Keratinocyte (primary cell): Measurements from ENCODE around the gene CCL11. TPM values are rescaled to one million over a fixed set of nuclear protein-coding genes. Genes with fewer than 3 reads are reported as not detected.

Experiments used
- DNase-seq: peaks from one replicate; pipeline ENCODE4 v3.0.0-alpha.2; 2011; ENCODE audit warnings: low read depth, missing footprints, low spot score
- FAIRE-seq: peaks from 2 replicates; lab custom pipeline; 2011; peaks lifted over from hg19 to GRCh38; lab: Jason Lieb, UNC
- H2AFZ ChIP-seq: 2 replicates; pipeline ENCODE4 v1.6.0; 2012; ENCODE audit warnings: low read length, control low read depth, inconsistent platforms; ENCODE audit not compliant: control insufficient read depth
- H3K27ac ChIP-seq: 2 replicates; pipeline ENCODE4 v1.5.1; 2011; ENCODE audit warnings: low read length; ENCODE audit not compliant: control insufficient read depth, insufficient read depth
- H3K27me3 ChIP-seq: 3 replicates; pipeline ENCODE4 v1.6.0; 2011; ENCODE audit warnings: low read length; ENCODE audit not compliant: control insufficient read depth, insufficient read depth; ENCODE audit errors: extremely low read depth
- H3K36me3 ChIP-seq, 2 experiments: 2 replicates in 1 of 2; 3 replicates in 1 of 2; pipeline ENCODE4 v1.5.1; 2011; ENCODE audit warnings: low read length in 2 of 2, mild to moderate bottlenecking in 1 of 2; ENCODE audit not compliant: control insufficient read depth in 2 of 2, insufficient read depth in 2 of 2; ENCODE audit errors: extremely low read depth in 1 of 2
- H3K4me1 ChIP-seq: 3 replicates; pipeline ENCODE4 v1.5.1; 2011; ENCODE audit warnings: low read length; ENCODE audit not compliant: control insufficient read depth, insufficient read depth; ENCODE audit errors: extremely low read depth
- H3K4me2 ChIP-seq: 3 replicates; pipeline ENCODE4 v1.6.0; 2011; ENCODE audit warnings: low read depth, low read length; ENCODE audit not compliant: control insufficient read depth, insufficient read depth; ENCODE audit errors: extremely low read depth
- H3K4me3 ChIP-seq, 3 experiments: fragments of 200-600 bp in 1 of 3; sonication (generic) in 1 of 3; 2 replicates in 2 of 3; 3 replicates in 1 of 3; pipeline ENCODE4 v1.5.1; 2011 to 2016; ENCODE audit warnings: low read length in 3 of 3, mild to moderate bottlenecking in 3 of 3, control low read depth in 2 of 3, inconsistent platforms in 1 of 3, low read depth in 1 of 3, mixed read lengths in 1 of 3, mixed run types in 1 of 3, moderate library complexity in 1 of 3; ENCODE audit not compliant: control insufficient read depth in 2 of 3, insufficient read depth in 2 of 3; ENCODE audit errors: extremely low read depth in 1 of 3
- H3K79me2 ChIP-seq: 2 replicates; pipeline ENCODE4 v1.6.0; 2012; ENCODE audit warnings: low read length; ENCODE audit not compliant: control insufficient read depth, insufficient read depth
- H3K9ac ChIP-seq: 3 replicates; pipeline ENCODE4 v1.6.0; 2011; ENCODE audit warnings: low read length; ENCODE audit not compliant: control insufficient read depth, insufficient read depth; ENCODE audit errors: extremely low read depth
- H3K9me1 ChIP-seq: 3 replicates; pipeline ENCODE4 v1.6.0; 2011; ENCODE audit warnings: low read length; ENCODE audit not compliant: control insufficient read depth, insufficient read depth; ENCODE audit errors: extremely low read depth
- H3K9me3 ChIP-seq: 2 replicates; pipeline ENCODE4 v1.5.1; 2012; ENCODE audit warnings: low read depth, low read length; ENCODE audit not compliant: control insufficient read depth
- H4K20me1 ChIP-seq: 3 replicates; pipeline ENCODE4 v1.6.0; 2011; ENCODE audit warnings: low read length; ENCODE audit not compliant: control insufficient read depth, insufficient read depth; ENCODE audit errors: extremely low read depth
- CTCF ChIP-seq, 3 experiments: IDR thresholded peaks in 1 of 3; conservative IDR thresholded peaks in 1 of 3; optimal IDR thresholded peaks in 1 of 3; 2 replicates in 2 of 3; 3 replicates in 1 of 3; pipeline versions ENCODE3 to v1.5.1; 2011; ENCODE audit warnings: low read length in 3 of 3, mild to moderate bottlenecking in 3 of 3, moderate library complexity in 2 of 3, control low read depth in 1 of 3, inconsistent platforms in 1 of 3; ENCODE audit not compliant: insufficient read depth in 2 of 3; ENCODE audit errors: extremely low read depth in 1 of 3
- EZH2 ChIP-seq: IDR thresholded peaks from one replicate; pipeline ENCODE4 v1.6.1; 2012; ENCODE audit warnings: inconsistent platforms, mild to moderate bottlenecking, low read length, moderate library complexity
- dilution Hi-C: fragments of 300-500 bp; cut with MboI; formaldehyde crosslinking; loops from one replicate; pipeline ENCODE4 v1.7.0; 2020; ENCODE audit warnings: low sequenced_read_pairs; ENCODE audit not compliant: extremely low pct_ligation_motif_present
- polyA plus RNA-seq, 5 experiments: library from polyadenylated mRNA; depleted of rRNA in 3 of 5; stranded (reverse) in 3 of 5; stranded (forward) in 1 of 5; unstranded in 1 of 5; fragments of >200 nt; gene quantifications; 1 replicate in 1 of 5; 2 replicates in 3 of 5; 3 replicates in 1 of 5; pipeline versions ENCODE4 v1.2.1 to v1.2.3, GENCODE V29; 2011 to 2012; ENCODE audit warnings: missing spikeins in 2 of 5, low read depth in 1 of 5, low replicate concordance in 1 of 5

CCL11 gene
- polyA plus RNA-seq, 1 donor (not counting 4 experiments of a cell fraction or from before 2014, with no cell fraction given): not detected

DNA sequence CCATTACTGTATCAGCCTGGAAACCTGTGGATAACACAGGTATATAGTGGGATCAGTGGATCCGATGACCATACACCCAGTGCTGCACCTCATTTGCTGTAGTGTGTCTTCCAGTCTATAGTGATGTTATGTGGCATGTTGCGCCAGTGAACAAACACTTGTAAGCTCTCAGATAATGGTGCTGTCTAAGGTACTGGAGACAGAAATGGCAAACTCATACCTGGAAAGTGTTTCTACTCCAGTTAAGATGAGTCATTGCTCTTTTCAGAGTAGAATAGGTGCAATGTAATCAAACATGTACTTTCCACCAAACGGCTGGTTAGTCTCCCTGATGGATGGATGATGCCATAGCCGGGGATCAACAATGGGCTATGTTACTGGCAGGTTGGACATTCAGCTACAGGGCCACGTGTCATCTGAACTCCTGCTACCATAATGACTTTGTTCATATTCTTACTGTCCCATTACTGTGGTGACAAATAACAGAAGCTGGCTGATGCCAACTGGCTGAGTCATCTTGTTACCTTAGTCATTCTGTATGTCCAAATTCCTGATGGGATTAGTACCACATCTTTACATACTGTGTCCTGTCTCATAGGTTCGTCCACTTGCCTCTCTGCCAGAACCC lies 6.3 kb downstream of the CCL11 start:
- Histone ChIP-seq H3K9me1 (no peaks in the 10 kb centered on the region), H3K36me3 (no peaks in the 10 kb centered on the region), H3K9ac (no peak overlapping the region), H3K4me2 (no peak overlapping the region), H3K27ac (no peak overlapping the region), H3K79me2 (no peaks in the 10 kb centered on the region), H3K4me3 (no peak overlapping the region), H3K4me1 (no peaks in the 10 kb centered on the region), H3K27me3 (no peaks in the 10 kb centered on the region), H4K20me1 (no peaks in the 10 kb centered on the region), H3K9me3 (no peaks in the 10 kb centered on the region), H2AFZ (no peak overlapping the region)
- no peak for FAIRE-seq
- DNase-seq: no peak
- TF ChIP-seq CTCF (optimal IDR thresholded peaks at IDR 0.05 in 1 of 3, IDR thresholded peaks at IDR 0.05 in 1 of 3, conservative IDR thresholded peaks at IDR 0.05 in 1 of 3; ENCODE audit: extremely low read depth in 1 of 3, insufficient read depth in 2 of 3, low read length in 3 of 3): no peak
- dilution Hi-C loops: no loop called here

GRCh38 chr17:34299027-34299426 lies 13.5 kb downstream of the CCL11 start:
- H3K4me1 ChIP-seq: peaks cover 30% of the 10 kb centered on the region
- no peak overlapping the region for H3K4me3 ChIP-seq
- no peak for TF ChIP-seq EZH2
- no peak overlapping the region for H3K4me2 ChIP-seq
- H3K36me3 ChIP-seq: no peaks in the 10 kb centered on the region
- H3K9me3 ChIP-seq: no peaks in the 10 kb centered on the region
- DNase-seq (no peak), FAIRE-seq (peak; percentile 36)
- dilution Hi-C loops: no loop called here
- H4K20me1 ChIP-seq: no peaks in the 10 kb centered on the region
- H2AFZ ChIP-seq: no peak overlapping the region
- no peak overlapping the region for H3K27ac ChIP-seq
- no peaks in the 10 kb centered on the region for H3K79me2 ChIP-seq
- H3K9me1 ChIP-seq: no peaks in the 10 kb centered on the region
- no peaks in the 10 kb centered on the region for H3K27me3 ChIP-seq
- H3K9ac ChIP-seq: no peak overlapping the region
